ENCODE results near the gene CACNG5.

The CACNG5 gene

GRCh38 chr17:66892246-66892645 is 57.3 kb downstream of the CACNG5 start (continued):
- no peak for TF ChIP-seq POU6F1 (CRISPR knock-in tag; IDR thresholded peaks at IDR 0.05; ENCODE audit: borderline replicate concordance, low read depth)
- no peak for TF ChIP-seq OSR1 (CRISPR knock-in tag; IDR thresholded peaks at IDR 0.05)
- TF ChIP-seq TCF4 (CRISPR knock-in tag; IDR thresholded peaks at IDR 0.05; ENCODE audit: borderline replicate concordance) = no peak
- TF ChIP-seq SNAI2 (CRISPR knock-in tag; IDR thresholded peaks at IDR 0.05) = no peak

- TF ChIP-seq TCF4 (CRISPR knock-in tag; IDR thresholded peaks at IDR 0.05; ENCODE audit: borderline replicate concordance) (no peak), CSRNP3 (CRISPR knock-in tag; IDR thresholded peaks at IDR 0.05) (no peak), PPARA (CRISPR knock-in tag; IDR thresholded peaks at IDR 0.05; ENCODE audit: borderline replicate concordance) (no peak), PATZ1 (CRISPR knock-in tag; IDR thresholded peaks at IDR 0.05; ENCODE audit: borderline replicate concordance) (no peak)
- no peak for ATAC-seq
Measured at GRCh38 chr17:66893382-66893781, 58.5 kb downstream of the CACNG5 start.

- no peak for ATAC-seq
- no peak for TF ChIP-seq ZNF565 (CRISPR knock-in tag; conservative IDR thresholded peaks at IDR 0.05; ENCODE audit: low read depth)
- no peak for TF ChIP-seq ESRRG (CRISPR knock-in tag; IDR thresholded peaks at IDR 0.05)
- TF ChIP-seq TCF4 (CRISPR knock-in tag; IDR thresholded peaks at IDR 0.05; ENCODE audit: borderline replicate concordance) = no peak
Measured at GRCh38 chr17:66893863-66894262, 58.9 kb downstream of the CACNG5 start.

GRCh38 chr17:66897141-66897540 is 62.2 kb downstream of the CACNG5 start:
- TF ChIP-seq TCF4 (CRISPR knock-in tag; IDR thresholded peaks at IDR 0.05; ENCODE audit: borderline replicate concordance) (no peak), ISL1 (CRISPR knock-in tag; IDR thresholded peaks at IDR 0.05) (no peak), ZFP30 (CRISPR knock-in tag; IDR thresholded peaks at IDR 0.05) (no peak), CSDC2 (CRISPR knock-in tag; IDR thresholded peaks at IDR 0.05) (no peak), ARNTL (CRISPR knock-in tag; IDR thresholded peaks at IDR 0.05; ENCODE audit: borderline replicate concordance, low read depth) (no peak), OSR1 (CRISPR knock-in tag; IDR thresholded peaks at IDR 0.05) (no peak), ZNF8 (CRISPR knock-in tag; IDR thresholded peaks at IDR 0.05) (no peak), TSHZ2 (CRISPR knock-in tag; IDR thresholded peaks at IDR 0.05) (no peak), ZFP3 (CRISPR knock-in tag; IDR thresholded peaks at IDR 0.05) (no peak), ZNF70 (CRISPR knock-in tag; IDR thresholded peaks at IDR 0.05) (no peak), ZNF565 (CRISPR knock-in tag; conservative IDR thresholded peaks at IDR 0.05; ENCODE audit: low read depth) (no peak), BACH2 (CRISPR knock-in tag; IDR thresholded peaks at IDR 0.05; ENCODE audit: borderline replicate concordance) (no peak), SNAI2 (CRISPR knock-in tag; IDR thresholded peaks at IDR 0.05) (no peak), PPARA (CRISPR knock-in tag; IDR thresholded peaks at IDR 0.05; ENCODE audit: borderline replicate concordance) (no peak), CREB5 (CRISPR knock-in tag; IDR thresholded peaks at IDR 0.05; ENCODE audit: low read depth) (no peak), POU6F1 (CRISPR knock-in tag; IDR thresholded peaks at IDR 0.05; ENCODE audit: borderline replicate concordance, low read depth) (no peak), GLIS3 (CRISPR knock-in tag; IDR thresholded peaks at IDR 0.05) (no peak)
- no peak for ATAC-seq

Data from SK-N-SH treated with all-trans-retinoic acid at 6 μM for 48 hours (cell line).